ENCODE data around the gene CCDC57. TPM values are rescaled to one million over a fixed set of nuclear protein-coding genes. Genes with fewer than 3 reads are reported as not detected.

Gene CCDC57
- polyA plus RNA-seq, 1 donor (not counting 4 experiments of a cell fraction or from before 2014, with no cell fraction given) = 19.2 TPM

GRCh38 chr17:82091264-82092066 is 121.2 kb downstream of the CCDC57 start:
- peaks cover 10% of the 10 kb centered on the region for H3K4me1 ChIP-seq (ENCODE audit: control insufficient read depth, extremely low read depth, insufficient read depth, low read length)
- TF ChIP-seq EZH2 (IDR thresholded peaks at IDR 0.05; ENCODE audit: low read length) = no peak
- FAIRE-seq (no peak), DNase-seq (ENCODE audit: low read depth, low spot score) (no peak)
- H3K79me2 ChIP-seq (ENCODE audit: control insufficient read depth, insufficient read depth, low read length) = peaks cover 70% of the 10 kb centered on the region
- H3K27ac ChIP-seq (ENCODE audit: control insufficient read depth, insufficient read depth, low read length) = no peak overlapping the region
- no peak overlapping the region for H3K9ac ChIP-seq (ENCODE audit: control insufficient read depth, extremely low read depth, insufficient read depth, low read length)
- no peak overlapping the region for H3K4me2 ChIP-seq (ENCODE audit: control insufficient read depth, extremely low read depth, insufficient read depth, low read depth, low read length)
- H3K9me1 ChIP-seq (ENCODE audit: control insufficient read depth, extremely low read depth, insufficient read depth, low read length) = no peaks in the 10 kb centered on the region
- dilution Hi-C loops (cut with MboI; ENCODE audit: extremely low pct_ligation_motif_present, low sequenced_read_pairs) = no loop called here
- H3K9me3 ChIP-seq (ENCODE audit: control insufficient read depth, low read depth, low read length) = no peaks in the 10 kb centered on the region
- no peak overlapping the region for H3K4me3 ChIP-seq (ENCODE audit: control insufficient read depth in 2 of 3, extremely low read depth in 1 of 3, insufficient read depth in 2 of 3, low read depth in 1 of 3, low read length in 3 of 3)
- peaks cover 40% of the 10 kb centered on the region for H4K20me1 ChIP-seq (ENCODE audit: control insufficient read depth, extremely low read depth, insufficient read depth, low read length)
- H2AFZ ChIP-seq (ENCODE audit: control insufficient read depth, low read length) = no peak overlapping the region
- H3K27me3 ChIP-seq (ENCODE audit: control insufficient read depth, extremely low read depth, insufficient read depth, low read length) = no peaks in the 10 kb centered on the region
- peaks cover 57 to 59% of the 10 kb centered on the region in 2 experiments for H3K36me3 ChIP-seq (ENCODE audit: control insufficient read depth in 2 of 2, extremely low read depth in 1 of 2, insufficient read depth in 2 of 2, low read length in 2 of 2)

- Histone ChIP-seq H3K4me1 (ENCODE audit: control insufficient read depth, extremely low read depth, insufficient read depth, low read length) (peaks cover 2% of the 10 kb centered on the region), H3K36me3 (ENCODE audit: control insufficient read depth in 2 of 2, extremely low read depth in 1 of 2, insufficient read depth in 2 of 2, low read length in 2 of 2) (peaks cover 59 to 62% of the 10 kb centered on the region in 2 experiments), H3K27ac (ENCODE audit: control insufficient read depth, insufficient read depth, low read length) (no peak overlapping the region), H4K20me1 (ENCODE audit: control insufficient read depth, extremely low read depth, insufficient read depth, low read length) (peaks cover 32% of the 10 kb centered on the region), H3K27me3 (ENCODE audit: control insufficient read depth, extremely low read depth, insufficient read depth, low read length) (no peaks in the 10 kb centered on the region), H3K9me3 (ENCODE audit: control insufficient read depth, low read depth, low read length) (no peaks in the 10 kb centered on the region), H3K9ac (ENCODE audit: control insufficient read depth, extremely low read depth, insufficient read depth, low read length) (no peak overlapping the region), H3K4me2 (ENCODE audit: control insufficient read depth, extremely low read depth, insufficient read depth, low read depth, low read length) (no peak overlapping the region), H3K79me2 (ENCODE audit: control insufficient read depth, insufficient read depth, low read length) (peaks cover 69% of the 10 kb centered on the region), H2AFZ (ENCODE audit: control insufficient read depth, low read length) (no peak overlapping the region), H3K4me3 (ENCODE audit: control insufficient read depth in 2 of 3, extremely low read depth in 1 of 3, insufficient read depth in 2 of 3, low read depth in 1 of 3, low read length in 3 of 3) (no peak overlapping the region), H3K9me1 (ENCODE audit: control insufficient read depth, extremely low read depth, insufficient read depth, low read length) (no peaks in the 10 kb centered on the region)
- TF ChIP-seq EZH2 (IDR thresholded peaks at IDR 0.05; ENCODE audit: low read length) = no peak
- TF ChIP-seq CTCF (optimal IDR thresholded peaks at IDR 0.05 in 1 of 3, IDR thresholded peaks at IDR 0.05 in 1 of 3, conservative IDR thresholded peaks at IDR 0.05 in 1 of 3; ENCODE audit: extremely low read depth in 1 of 3, insufficient read depth in 2 of 3, low read length in 3 of 3) = no peak
- FAIRE-seq (no peak), DNase-seq (ENCODE audit: low read depth, low spot score) (no peak)
- dilution Hi-C loops (cut with MboI; ENCODE audit: extremely low pct_ligation_motif_present, low sequenced_read_pairs) = no loop called here
Measured at GRCh38 chr17:82090549-82091263, 121.9 kb downstream of the CCDC57 start.

Data from keratinocyte (primary cell).